HG02588 (cell line): ENCODE measurements around the gene CLN6.
"Not testable (repeated sequence)": the region's sequence is repeated elsewhere in the genome, so short reads cannot be mapped to it uniquely, and the experiment has no call there.

ENCODE experiments used
- ATAC-seq: cut with Tn5 transposase; IDR thresholded peaks from one replicate; pipeline ENCODE4 v1.9.1; 2021; ENCODE audit warnings: mild to moderate bottlenecking, moderate library complexity; ENCODE audit not compliant: unreplicated experiment

The CLN6 gene

DNA sequence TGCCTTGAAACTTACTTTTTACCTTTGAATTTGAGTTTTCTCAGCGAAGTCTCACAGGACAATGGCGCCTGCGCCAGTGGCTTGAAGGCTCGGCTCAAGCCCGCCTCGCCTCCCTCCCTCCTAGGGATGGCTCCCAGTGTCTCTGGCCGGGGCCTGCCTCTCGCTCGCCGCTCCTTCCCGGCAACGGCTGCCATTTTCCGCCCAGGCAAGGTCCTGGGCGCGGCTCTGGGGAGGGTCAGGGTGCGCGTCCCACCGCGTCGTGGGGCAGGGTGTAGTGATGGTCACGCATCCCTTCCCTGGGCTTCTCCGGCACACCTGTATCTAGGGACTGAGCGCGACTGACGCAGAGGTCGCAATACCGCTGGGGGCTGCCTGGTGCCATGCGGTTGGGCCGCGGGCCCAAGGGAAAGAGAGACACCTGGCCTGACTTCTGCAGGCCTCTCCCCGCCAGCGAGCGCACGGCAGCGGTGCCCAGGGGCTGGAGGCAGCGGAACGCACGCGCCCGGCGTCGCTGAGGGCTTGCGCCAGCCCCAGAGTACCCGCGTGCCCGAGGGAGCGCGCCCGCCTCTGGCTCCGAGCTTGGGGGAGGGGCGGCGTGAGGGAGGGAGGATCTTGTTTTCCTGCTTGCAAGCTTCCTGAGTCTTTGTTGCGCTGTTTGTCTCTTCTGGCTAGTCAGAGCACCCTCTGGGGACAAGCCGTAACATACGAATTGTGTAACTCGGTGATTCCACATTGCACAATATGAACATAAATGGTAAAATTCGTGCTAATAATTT, 27.3 kb upstream of the CLN6 start:
- no peak for ATAC-seq

GRCh38 chr15:68252925-68253534, 23.5 kb upstream of the CLN6 start:
- no peak for ATAC-seq

DNA sequence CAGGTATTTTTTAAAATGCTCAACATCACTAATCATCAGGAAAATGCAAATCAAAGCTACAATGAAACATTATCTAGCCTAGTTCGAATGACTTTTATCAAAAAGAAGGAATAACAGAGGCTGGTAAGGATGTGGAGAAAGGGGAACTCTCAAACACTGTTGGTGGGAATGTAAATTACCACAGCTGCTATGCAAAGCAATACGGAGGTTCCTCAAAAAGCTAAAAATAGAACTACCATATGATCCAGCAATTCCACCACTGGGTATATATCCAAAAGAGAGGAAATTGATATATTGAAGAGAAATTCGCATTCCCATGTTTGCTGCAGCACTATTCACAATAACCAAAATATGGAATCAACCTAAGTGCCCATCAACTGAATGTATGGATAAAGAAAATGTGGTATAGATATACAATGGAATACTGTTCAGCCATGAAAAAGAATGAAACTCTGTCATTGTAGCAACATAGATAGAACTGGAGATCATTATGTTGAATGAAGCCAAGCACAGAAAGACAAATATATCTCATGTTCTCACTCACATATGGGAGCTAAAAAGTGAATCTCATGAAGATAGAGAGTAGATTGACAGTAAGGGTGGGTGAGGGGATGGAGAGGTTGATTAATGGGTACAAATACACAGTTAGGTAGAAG, 19.7 kb upstream of the CLN6 start:
- no peak for ATAC-seq

DNA sequence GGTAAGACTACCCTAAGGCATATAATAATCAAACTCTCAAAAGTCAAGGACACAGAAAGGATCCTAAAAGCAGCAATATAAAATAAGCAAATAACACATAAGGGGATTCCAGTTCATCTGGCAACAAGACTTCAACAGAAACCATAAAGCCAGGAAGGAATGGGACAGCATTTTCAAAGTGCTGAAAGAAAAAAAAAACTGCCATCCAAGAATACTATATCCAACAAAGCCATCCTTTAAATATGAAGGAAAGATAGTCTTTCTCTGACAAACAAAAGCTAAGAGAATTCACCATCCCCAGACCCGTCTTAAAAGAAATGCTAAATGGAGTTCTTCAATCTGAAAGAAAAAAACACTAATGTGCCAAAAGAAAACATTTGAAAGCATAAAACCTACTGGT, 14.7 kb upstream of the CLN6 start:
- ATAC-seq, result no peak

DNA sequence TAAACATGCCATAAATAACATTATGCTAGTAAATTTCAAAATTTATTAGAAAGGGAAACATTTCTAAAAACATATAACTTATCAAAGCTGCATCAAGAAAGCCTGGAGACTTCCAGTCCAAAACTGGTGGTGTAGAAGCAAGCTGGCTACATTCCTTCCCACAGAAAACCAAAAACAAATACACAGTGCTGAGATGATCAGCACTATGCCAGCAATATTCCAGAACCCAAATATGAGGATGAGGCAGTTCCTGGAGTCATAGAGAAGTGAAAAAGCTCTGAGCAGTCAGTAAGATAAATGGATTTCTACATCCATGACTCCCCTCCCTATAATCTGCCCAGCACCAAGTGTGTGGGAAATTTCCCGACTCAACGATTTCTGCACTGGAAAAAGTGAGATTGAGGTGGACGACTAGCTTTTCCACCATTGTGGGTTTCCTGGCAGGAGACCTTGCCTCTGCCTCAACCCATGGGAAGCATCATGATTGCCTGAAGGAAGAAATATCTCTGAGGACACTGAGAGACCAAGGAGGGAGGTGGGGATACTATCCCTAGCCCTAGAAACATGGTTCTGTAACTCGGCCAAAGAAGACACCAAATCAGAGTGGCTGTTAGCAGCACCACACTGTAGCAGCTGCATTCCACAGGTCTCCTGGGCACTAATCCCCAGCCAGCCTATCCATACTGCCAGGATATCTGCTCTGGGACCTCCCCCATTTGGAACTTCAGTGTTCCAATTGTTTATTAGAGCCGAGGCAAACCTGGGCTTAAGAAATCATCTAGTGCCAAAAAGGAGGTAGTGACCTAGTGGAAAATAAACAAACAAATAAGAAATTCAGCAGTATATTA, 11.8 kb upstream of the CLN6 start:
- ATAC-seq, result no peak

DNA sequence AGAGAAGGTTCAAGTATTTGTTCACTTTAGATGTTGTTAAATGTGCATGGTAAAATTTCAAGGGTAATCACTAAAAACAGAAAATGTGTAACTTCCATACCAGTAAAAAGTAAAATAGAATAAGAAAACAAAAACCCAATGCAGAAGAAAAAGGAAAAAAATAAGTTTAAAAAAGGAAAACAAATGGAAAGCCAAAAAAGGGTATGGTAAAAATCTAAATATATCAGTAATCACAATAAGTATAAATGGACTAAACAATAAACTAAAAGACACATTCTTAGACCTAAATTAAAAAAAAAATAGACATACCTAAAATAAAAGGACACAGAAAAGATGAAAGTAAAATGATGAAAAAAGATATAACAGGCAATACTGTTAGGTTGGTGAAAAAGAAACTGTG, 9.5 kb upstream of the CLN6 start:
- ATAC-seq, result no peak

DNA sequence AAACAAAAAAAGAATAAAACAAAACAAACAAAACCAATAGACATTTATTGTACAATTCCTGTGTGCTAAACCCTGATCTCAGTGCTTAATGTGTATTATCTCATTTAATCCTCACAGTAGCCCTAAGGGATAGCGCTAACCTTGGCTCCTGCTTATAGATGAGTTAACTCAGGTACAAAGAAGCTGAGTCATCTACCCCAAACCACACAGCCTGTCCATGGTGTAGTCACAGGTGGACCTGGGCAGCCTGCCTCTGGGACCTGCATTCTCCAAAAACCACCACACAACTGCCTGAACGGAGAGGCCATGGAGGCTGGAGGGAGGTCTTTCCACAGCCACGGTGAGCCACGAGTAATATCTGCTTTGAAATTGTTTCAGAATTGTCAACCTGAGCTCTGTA, 5.5 kb upstream of the CLN6 start:
- ATAC-seq, result no peak

DNA sequence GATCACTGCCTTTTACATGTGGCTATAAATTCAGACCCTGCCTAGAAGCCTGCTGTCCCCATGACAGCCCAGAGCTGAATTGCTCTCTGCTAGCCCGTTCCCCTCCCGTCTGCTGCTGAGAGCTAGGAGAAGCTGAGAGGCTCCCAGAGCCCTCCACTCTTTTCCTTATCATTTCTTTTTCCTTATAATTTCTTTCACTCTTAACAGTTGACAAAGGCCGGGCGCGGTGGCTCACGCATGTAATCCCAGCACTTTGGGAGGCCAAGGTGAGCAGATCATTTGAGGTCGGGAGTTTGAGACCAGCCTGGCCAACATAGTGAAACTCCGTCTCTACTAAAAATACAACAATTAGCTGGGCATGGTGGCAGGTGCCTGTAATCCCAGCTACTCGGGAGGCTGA, 5.0 kb upstream of the CLN6 start:
- ATAC-seq, result not testable (repeated sequence)

GRCh38 chr15:68234060-68234459, 4.5 kb upstream of the CLN6 start:
- no peak for ATAC-seq

- ATAC-seq, result no peak
These were observed 3.4 kb upstream of the CLN6 start for GRCh38 chr15:68232937-68233336.

- ATAC-seq, result no peak
These were observed 2.9 kb upstream of the CLN6 start for GRCh38 chr15:68232449-68232848.

GRCh38 chr15:68231102-68231818, 1.7 kb upstream of the CLN6 start:
- ATAC-seq, result no peak

DNA sequence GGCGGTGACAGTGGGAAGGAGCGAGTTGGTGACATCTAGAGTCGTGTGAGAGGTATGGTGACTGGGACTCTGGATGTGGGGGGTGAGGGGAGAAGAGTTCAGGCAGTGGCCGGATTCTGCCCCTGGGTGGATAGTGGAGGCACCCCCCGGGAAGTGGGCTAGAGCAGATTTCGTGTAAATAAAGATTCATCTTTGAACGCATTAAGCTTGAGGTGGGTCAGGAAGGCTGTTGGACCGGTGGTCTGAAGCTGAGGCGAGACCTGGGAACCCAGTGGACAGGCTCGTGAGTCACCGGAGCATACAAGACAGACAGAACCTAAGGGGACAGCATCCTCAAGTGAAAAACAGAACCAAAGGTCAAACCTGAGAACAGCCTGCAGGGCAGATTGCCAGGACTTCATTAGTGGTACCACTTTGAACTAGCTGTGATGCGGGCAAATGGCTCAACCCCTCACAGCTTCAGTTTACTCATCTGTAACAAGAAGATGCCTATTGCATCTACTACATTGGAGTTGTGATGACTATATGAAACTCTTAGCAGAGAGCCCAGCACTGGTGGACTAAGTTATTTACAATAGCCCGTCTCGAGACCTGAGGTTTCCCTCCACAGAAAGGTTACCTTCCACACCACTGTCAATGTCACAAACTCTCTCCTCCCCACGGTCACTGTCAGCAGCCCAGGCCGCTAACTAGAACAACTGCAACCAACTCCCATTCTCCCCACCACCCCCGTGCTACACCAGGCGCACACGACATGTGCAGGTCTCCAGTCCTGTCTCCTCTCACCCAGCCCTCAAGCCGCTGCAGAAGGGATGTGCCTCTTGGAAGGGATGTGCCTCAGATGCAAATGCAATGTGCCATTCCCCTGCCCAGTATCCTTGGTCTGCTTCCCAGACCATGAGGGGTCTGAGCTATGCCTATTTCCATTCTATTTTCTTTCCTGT, 901 bp upstream of the CLN6 start:
- ATAC-seq, result no peak

DNA sequence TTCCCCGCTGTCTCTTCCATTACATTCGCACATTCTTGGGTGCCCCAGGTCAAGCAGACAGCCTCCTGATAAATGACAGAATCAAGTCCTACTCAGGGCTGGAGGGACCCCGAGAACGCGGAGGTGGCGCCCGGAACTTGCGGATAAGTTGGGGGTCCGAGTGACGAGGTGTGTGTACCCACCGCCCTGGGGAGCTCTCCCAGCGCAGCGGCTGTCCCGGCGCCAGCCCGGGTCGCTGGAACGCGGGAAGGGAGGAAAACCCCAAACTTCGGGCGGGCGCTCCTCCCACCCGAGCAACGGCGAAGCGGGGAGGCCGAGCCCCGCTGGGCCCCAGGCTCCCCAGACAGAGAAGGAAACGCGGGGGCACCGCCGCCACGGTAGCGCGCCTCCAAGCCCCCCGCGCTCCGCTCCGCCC, 550 bp downstream of the CLN6 start:
- ATAC-seq, result peak; percentile 4

DNA sequence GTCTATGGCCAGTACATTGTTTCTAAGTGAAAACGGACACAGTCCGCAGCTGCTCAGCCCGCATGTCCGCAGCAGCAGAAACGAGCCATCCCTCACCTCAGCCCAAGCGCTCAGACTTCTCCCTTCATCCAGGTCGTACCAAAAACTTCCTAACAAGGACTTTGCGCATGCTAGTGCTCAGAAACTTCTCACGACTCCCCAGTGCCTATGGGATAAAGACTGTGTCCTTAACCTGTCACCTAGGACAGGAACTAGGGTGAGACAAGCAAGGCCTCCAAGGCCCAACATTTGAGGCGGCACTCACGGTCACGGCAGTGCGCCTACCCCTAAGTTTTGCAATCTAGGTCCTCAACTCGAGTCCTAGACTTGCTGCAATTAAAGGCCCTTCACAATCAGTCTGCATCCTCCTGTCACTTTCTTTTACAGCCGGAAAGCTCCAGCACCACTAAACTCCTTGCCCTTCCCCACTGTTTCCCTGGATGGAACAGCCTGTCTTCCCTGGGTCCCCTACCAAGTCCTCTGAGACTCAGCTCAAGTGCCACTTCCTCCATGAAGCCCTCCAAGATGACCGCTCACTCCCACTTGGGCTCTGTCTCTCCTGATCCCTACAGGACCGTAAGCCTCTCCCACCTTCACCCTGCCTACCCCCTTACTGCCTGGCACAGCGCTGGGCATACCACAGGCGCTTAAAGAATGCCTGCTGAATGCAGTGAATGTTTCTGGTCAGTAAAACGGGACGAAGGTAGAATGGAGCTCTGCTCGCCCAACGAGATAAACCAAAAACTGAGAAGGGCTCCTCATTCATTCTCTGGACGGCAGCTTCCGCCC, 1.2 kb downstream of the CLN6 start:
- ATAC-seq, result no peak

GRCh38 chr15:68227643-68228142, 1.8 kb downstream of the CLN6 start:
- no peak for ATAC-seq

GRCh38 chr15:68225442-68225841, 4.1 kb downstream of the CLN6 start:
- ATAC-seq, result not testable (repeated sequence)

GRCh38 chr15:68224546-68225250, 4.8 kb downstream of the CLN6 start:
- ATAC-seq, result no peak
